Measurements from ENCODE around the gene C19orf85.

- TF ChIP-seq CTCF (conservative IDR thresholded peaks at IDR 0.05 in 1 of 2, IDR thresholded peaks at IDR 0.05 in 1 of 2; ENCODE audit: low read depth in 1 of 2, low read length in 2 of 2) (no peak), EZH2 (IDR thresholded peaks at IDR 0.05; ENCODE audit: low read length, missing control alignments) (no peak)
Observed at GRCh38 chr19:55423225-55424005, 41.1 kb downstream of the C19orf85 start.

All from fibroblast of lung (primary cell).